A549 (cell line): ENCODE data around the gene DNAJC28. TPM values are rescaled to one million over a fixed set of nuclear protein-coding genes. Genes with fewer than 3 reads are reported as not detected.

Source experiments
- ATAC-seq, 2 experiments: fragments of 200-7000 bp in 1 of 2; fragments of >200 bp in 1 of 2; cut with Nextera tagmentation in 1 of 2; cut with Tn5 transposase in 1 of 2; 3 replicates each; pipeline versions ENCODE4 v1.8.0 to v1.9.1; 2018 to 2020; ENCODE audit warnings: mild to moderate bottlenecking in 1 of 2, moderate library complexity in 1 of 2
- CTCF ChIA-PET: fragments of 300-600 bp; sonication (Branson Sonifier 250); formaldehyde crosslinking; extraction: SDS; loops from one replicate; lab custom pipeline; 2021; ENCODE audit warnings: antibody characterized with exemption, inconsistent platforms; lab: Yijun Ruan, JAX
- POLR2A ChIA-PET: fragments of 350-600 bp; formaldehyde crosslinking; extraction: SDS; loops from one replicate; lab custom pipeline; 2021; ENCODE audit warnings: antibody characterized with exemption, inconsistent platforms; lab: Yijun Ruan, JAX
- DNase-seq, 2 experiments: peaks; one replicate each; pipeline versions ENCODE4 v3.0.0 to v3.0.0-alpha.2; 2011 to 2016; ENCODE audit warnings: low read depth in 1 of 2, low spot score in 1 of 2
- FAIRE-seq: peaks from 2 replicates; lab custom pipeline; 2011; peaks lifted over from hg19 to GRCh38; lab: Jason Lieb, UNC
- H3K27ac ChIP-seq, 2 experiments: fragments of >200 bp; sonication (Bioruptor Twin); formaldehyde crosslinking; 3 replicates each; pipeline ENCODE4 v1.5.1; 2016 to 2017
- H3K4me1 ChIP-seq: fragments of >200 bp; sonication (Bioruptor Twin); formaldehyde crosslinking; 3 replicates; pipeline ENCODE4 v1.6.1; 2016
- H3K4me2 ChIP-seq: fragments of >200 bp; sonication (Bioruptor Twin); formaldehyde crosslinking; 3 replicates; pipeline ENCODE4 v1.6.1; 2016
- H3K4me3 ChIP-seq: fragments of >200 bp; sonication (Bioruptor Twin); formaldehyde crosslinking; 3 replicates; pipeline ENCODE4 v1.5.1; 2016
- H3K9me3 ChIP-seq: fragments of >200 bp; sonication (Bioruptor Twin); formaldehyde crosslinking; 3 replicates; pipeline ENCODE4 v1.6.1; 2016
- BCL3 ChIP-seq: fragments of >200 bp; sonication (Bioruptor Twin); formaldehyde crosslinking; IDR thresholded peaks from 3 replicates; pipeline ENCODE4 v1.6.1; 2016
- CBX8 ChIP-seq: fragments of 200-600 bp; sonication (generic); IDR thresholded peaks from 2 replicates; pipeline ENCODE4 v1.6.1; 2016
- CTCF ChIP-seq: fragments of >200 bp; sonication (Bioruptor Twin); formaldehyde crosslinking; IDR thresholded peaks from 3 replicates; pipeline ENCODE4 v1.5.1; 2016
- E2F6 ChIP-seq: IDR thresholded peaks from 2 replicates; pipeline ENCODE4 v1.6.1; 2012; ENCODE audit warnings: low read depth, borderline replicate concordance
- HMGXB4 ChIP-seq: fragments of 250-450 bp; sonication (Bioruptor Pico); IDR thresholded peaks from 2 replicates; pipeline ENCODE4 v1.5.0; 2021; ENCODE audit warnings: mild to moderate bottlenecking, moderate library complexity, borderline replicate concordance
- JUN ChIP-seq, 2 experiments: fragments of >200 bp; sonication (Bioruptor Twin); formaldehyde crosslinking; IDR thresholded peaks; 2 replicates in 1 of 2; 3 replicates in 1 of 2; pipeline ENCODE4 v1.6.1; 2016 to 2017
- PBX3 ChIP-seq: IDR thresholded peaks from 2 replicates; pipeline ENCODE4 v1.6.1; 2012
- POLR2AphosphoS2 ChIP-seq: conservative IDR thresholded peaks from 2 replicates; pipeline ENCODE4 v1.6.1; 2012; ENCODE audit warnings: low read length, improper control_type of control experiment, inconsistent platforms
- RFX5 ChIP-seq: fragments of 450-650 bp; IDR thresholded peaks from 2 replicates; pipeline ENCODE4 v1.7.1; 2014; ENCODE audit warnings: antibody characterized with exemption, mild to moderate bottlenecking, moderate library complexity
- USF2 ChIP-seq: fragments of 450-650 bp; IDR thresholded peaks from 2 replicates; pipeline ENCODE4 v1.6.1; 2014; ENCODE audit warnings: antibody characterized with exemption
- ZSCAN20 ChIP-seq: fragments of 250-450 bp; sonication (Bioruptor Pico); IDR thresholded peaks from 2 replicates; pipeline ENCODE4 v1.8.0; 2022; ENCODE audit warnings: mild to moderate bottlenecking, moderate library complexity
- WGBS: methylation state at CpG from one replicate; pipeline ENCODE4 v1.1.6; 2017; ENCODE audit errors: missing lambda C conversion rate; 5-methylcytosine and 5-hydroxymethylcytosine counted together
- polyA plus RNA-seq, 4 experiments: library from polyadenylated mRNA; depleted of rRNA in 3 of 4; stranded (reverse); fragments of >200 nt; fragmentation: RNase III in 1 of 4; extraction: RNeasy Plus Mini Kit Qiagen cat#74134 plus additional on column Dnase treatment in 1 of 4; gene quantifications; 2 replicates in 3 of 4; 3 replicates in 1 of 4; pipeline ENCODE4 v1.2.3, GENCODE V29; 2011 to 2017

DNAJC28 gene
- polyA plus RNA-seq, 2 of the 4 experiments (the other 2 are of a cell fraction), result 1.0 to 1.1 TPM

- 33% methylated on average over 1 of the region's 1 CpG for WGBS
- ATAC-seq (peak in 1 of 2 experiments; percentile 34; a peak in 1 of 6 replicates), DNase-seq (peak in 1 of 2 experiments; percentile 9)
Measured at GRCh38 chr21:33451634-33452071, 39.9 kb downstream of the DNAJC28 start.

More at GRCh38 chr21:33451634-33452071, 39.9 kb downstream of the DNAJC28 start:
- POLR2A ChIA-PET, result interaction anchor here (0.6 kb wide), 1 partner anchor 158 kb away, joined by 3 read pairs; no protein-coding TSS in a partner anchor
- Histone ChIP-seq H3K27ac (no peak overlapping the region), H3K9me3 (no peaks in the 10 kb centered on the region), H3K4me3 (no peak overlapping the region), H3K4me2 (no peak overlapping the region; the same call in 2 of the 3 replicates), H3K4me1 (peaks cover 13% of the 10 kb centered on the region)
- TF ChIP-seq E2F6, result no peak
- no peak for TF ChIP-seq BCL3
- no peak for TF ChIP-seq HMGXB4 (CRISPR knock-in tag)
- no peak for TF ChIP-seq ZSCAN20
- TF ChIP-seq JUN (IDR thresholded peaks at IDR 0.05), result no peak
- TF ChIP-seq USF2, result no peak
- no peak for TF ChIP-seq CBX8
- no peak for TF ChIP-seq POLR2AphosphoS2
- TF ChIP-seq PBX3, result no peak
- no peak for TF ChIP-seq CTCF
- no peak for TF ChIP-seq RFX5
- CTCF ChIA-PET, result interaction anchor here (1.0 to 2.4 kb wide), 4 partner anchors 14 to 254 kb away, joined by 3 to 9 read pairs (median 6); partner anchors contain the start of gene TMEM50B
- FAIRE-seq, result no peak
